ENCODE data around the gene PSMA6. TPM values are rescaled to one million over a fixed set of nuclear protein-coding genes. Genes with fewer than 3 reads are reported as not detected.

PSMA6 gene
- total and polyA plus RNA-seq, 2 of the 13 experiments (the other 11 are each of a cell fraction or from before 2014, with no cell fraction given), result 525 to 1,109 TPM

GRCh38 chr14:35353409-35354172 lies 61.4 kb downstream of the PSMA6 start (continued):
- peak in 1 of 2 experiments; percentile 41; a peak in 1 of 4 replicates for TF ChIP-seq HMGXB4 (CRISPR knock-in tag; IDR thresholded peaks at IDR 0.05; ENCODE audit: borderline replicate concordance in 1 of 2, low read depth in 1 of 2)
- TF ChIP-seq FOXJ3 (CRISPR knock-in tag; IDR thresholded peaks at IDR 0.05; ENCODE audit: borderline replicate concordance), result no peak; the same call in 1 of the 2 replicates
- no peak; the same call in 1 of the 2 replicates for TF ChIP-seq THAP7 (CRISPR knock-in tag; IDR thresholded peaks at IDR 0.05)
- TF ChIP-seq PRDM10 (CRISPR knock-in tag; IDR thresholded peaks at IDR 0.05; ENCODE audit: low read depth), result no peak; the same call in 1 of the 2 replicates
- peak; percentile 4; the same call in 1 of the 2 replicates for TF ChIP-seq GATA4 (IDR thresholded peaks at IDR 0.05; ENCODE audit: borderline replicate concordance, low read depth)
- no peak for TF ChIP-seq ZBTB7B (CRISPR knock-in tag; IDR thresholded peaks at IDR 0.05)
- no peak for TF ChIP-seq ZNF232 (CRISPR knock-in tag; IDR thresholded peaks at IDR 0.05; ENCODE audit: borderline replicate concordance)
- no peak for TF ChIP-seq HNRNPK (IDR thresholded peaks at IDR 0.05; ENCODE audit: low read depth, low read length, poor library complexity, severe bottlenecking)
- TF ChIP-seq SNAPC5 (CRISPR knock-in tag; IDR thresholded peaks at IDR 0.05; ENCODE audit: borderline replicate concordance), result no peak
- TF ChIP-seq ZNF639 (CRISPR knock-in tag; conservative IDR thresholded peaks at IDR 0.05), result no peak
- no peak for TF ChIP-seq ZNF816 (CRISPR knock-in tag; IDR thresholded peaks at IDR 0.05; ENCODE audit: borderline replicate concordance)
- no peak for TF ChIP-seq ZNF225 (CRISPR knock-in tag; IDR thresholded peaks at IDR 0.05)
- TF ChIP-seq ATF7 (IDR thresholded peaks at IDR 0.05), result no peak
- TF ChIP-seq ATF7 (CRISPR knock-in tag; IDR thresholded peaks at IDR 0.05), result no peak
- TF ChIP-seq NFIB (CRISPR knock-in tag; IDR thresholded peaks at IDR 0.05; ENCODE audit: borderline replicate concordance), result 0 out of 2 replicates have a peak, but pooled peaks have one; percentile 39
- TF ChIP-seq POLR2G (IDR thresholded peaks at IDR 0.05; ENCODE audit: low read depth, low read length), result no peak
- TF ChIP-seq HOXD1 (CRISPR knock-in tag; IDR thresholded peaks at IDR 0.05), result no peak
- TF ChIP-seq NRL (CRISPR knock-in tag; IDR thresholded peaks at IDR 0.05; ENCODE audit: borderline replicate concordance), result no peak
- TF ChIP-seq TBP (CRISPR knock-in tag; IDR thresholded peaks at IDR 0.05), result no peak
- TF ChIP-seq ZNF20 (CRISPR knock-in tag; IDR thresholded peaks at IDR 0.05), result no peak
- TF ChIP-seq ZNF337 (CRISPR knock-in tag; IDR thresholded peaks at IDR 0.05; ENCODE audit: borderline replicate concordance, low read depth), result peak; percentile 76; the same call in 1 of the 2 replicates
